COLO668 (cell line): ENCODE data around the gene HIPK4.
A peak's percentile ranks its signal among the peaks of the same experiment; 100 is the strongest.

ENCODE experiments used
- DNase-seq: peaks from one replicate; lab custom pipeline; 2025; ENCODE audit not compliant: unreplicated experiment; lab: John Stamatoyannopoulos, UW

Gene HIPK4

GRCh38 chr19:40367577-40368434 is 22.2 kb downstream of the HIPK4 start:
- DNase-seq = no peak

- DNase-seq = no peak
Measured at GRCh38 chr19:40366697-40367561, 23.1 kb downstream of the HIPK4 start.

DNA sequence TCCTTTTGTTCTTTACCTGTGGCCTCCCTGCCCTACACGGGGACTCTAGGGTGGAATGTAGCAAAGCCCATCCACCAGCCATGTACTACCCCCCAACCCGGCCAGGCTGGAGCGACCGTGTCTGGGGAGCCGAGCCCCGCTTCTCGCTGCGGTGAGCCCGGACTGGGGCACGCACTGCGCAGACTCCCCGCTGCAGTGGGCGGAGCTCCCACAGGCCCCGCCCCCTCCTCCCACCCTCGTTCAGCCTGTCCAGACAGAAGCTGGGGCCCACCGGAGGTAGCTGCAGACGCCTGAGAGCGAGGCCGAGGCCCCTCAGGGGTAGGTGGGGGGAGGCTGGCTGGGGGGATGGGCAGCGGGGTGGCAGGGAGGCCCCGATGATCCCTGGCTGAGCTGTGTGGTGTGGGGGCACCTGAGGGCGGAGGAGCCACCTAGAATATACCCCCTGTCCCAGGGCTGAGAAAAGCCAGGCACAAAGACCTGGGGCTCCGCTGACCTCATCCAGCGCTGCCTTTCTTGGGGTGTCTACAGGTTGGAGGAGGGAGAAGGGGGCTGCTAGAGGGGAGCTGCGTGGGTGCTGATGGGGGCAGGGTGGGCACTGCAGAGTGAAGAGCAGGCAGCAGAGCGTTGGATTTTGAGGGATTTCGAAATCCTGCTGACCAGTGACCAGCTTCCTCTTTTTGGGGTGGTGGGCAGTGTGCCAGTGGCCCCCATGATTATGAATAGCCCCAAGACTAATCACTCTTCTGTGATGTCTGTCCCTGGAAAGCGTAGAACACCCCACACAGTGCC is 24.2 kb downstream of the HIPK4 start:
- DNase-seq = no peak

DNA sequence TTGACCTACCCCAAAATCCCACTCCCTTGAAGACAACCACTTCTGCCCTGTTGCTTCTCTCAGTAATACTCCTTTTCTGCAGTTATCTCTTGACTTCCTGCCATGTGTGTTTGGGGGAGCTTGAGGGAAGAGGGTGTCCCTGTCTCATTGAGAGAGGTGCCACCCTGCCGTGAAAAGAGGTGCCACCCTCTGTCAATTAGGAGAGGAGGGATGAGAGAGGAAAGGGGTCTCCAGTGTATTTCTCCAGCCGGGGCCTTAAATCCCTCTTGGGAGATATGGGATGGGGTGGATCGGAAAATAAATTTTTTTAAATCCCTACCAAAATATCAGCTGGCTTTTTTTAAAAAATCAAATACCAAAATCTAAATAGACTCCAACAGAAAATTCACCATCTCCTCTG is 25.0 kb downstream of the HIPK4 start:
- DNase-seq = no peak

DNA sequence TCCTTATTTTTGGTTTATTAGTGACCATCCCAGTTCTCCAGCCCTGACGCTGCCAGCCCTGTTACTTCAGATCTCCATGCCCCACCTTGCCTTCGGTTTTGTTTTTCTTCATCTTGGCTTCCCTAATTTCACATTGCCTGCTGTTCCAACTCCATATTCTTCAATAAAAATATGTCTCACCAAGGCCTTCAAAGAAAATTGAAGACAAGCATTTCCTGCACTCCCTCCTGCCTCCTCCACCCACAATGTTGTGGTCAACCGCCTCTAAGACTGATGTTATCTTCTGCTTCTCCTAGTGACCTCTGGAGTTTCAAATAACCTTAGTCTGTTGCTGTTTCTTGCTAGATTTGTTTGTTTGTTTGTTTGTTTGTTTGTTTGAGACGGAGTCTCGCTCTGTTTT is 26.9 kb downstream of the HIPK4 start:
- no peak for DNase-seq

GRCh38 chr19:40362160-40362559 is 27.8 kb downstream of the HIPK4 start:
- no peak for DNase-seq

- no peak for DNase-seq
Measured at GRCh38 chr19:40360708-40361241, 29.2 kb downstream of the HIPK4 start.

DNA sequence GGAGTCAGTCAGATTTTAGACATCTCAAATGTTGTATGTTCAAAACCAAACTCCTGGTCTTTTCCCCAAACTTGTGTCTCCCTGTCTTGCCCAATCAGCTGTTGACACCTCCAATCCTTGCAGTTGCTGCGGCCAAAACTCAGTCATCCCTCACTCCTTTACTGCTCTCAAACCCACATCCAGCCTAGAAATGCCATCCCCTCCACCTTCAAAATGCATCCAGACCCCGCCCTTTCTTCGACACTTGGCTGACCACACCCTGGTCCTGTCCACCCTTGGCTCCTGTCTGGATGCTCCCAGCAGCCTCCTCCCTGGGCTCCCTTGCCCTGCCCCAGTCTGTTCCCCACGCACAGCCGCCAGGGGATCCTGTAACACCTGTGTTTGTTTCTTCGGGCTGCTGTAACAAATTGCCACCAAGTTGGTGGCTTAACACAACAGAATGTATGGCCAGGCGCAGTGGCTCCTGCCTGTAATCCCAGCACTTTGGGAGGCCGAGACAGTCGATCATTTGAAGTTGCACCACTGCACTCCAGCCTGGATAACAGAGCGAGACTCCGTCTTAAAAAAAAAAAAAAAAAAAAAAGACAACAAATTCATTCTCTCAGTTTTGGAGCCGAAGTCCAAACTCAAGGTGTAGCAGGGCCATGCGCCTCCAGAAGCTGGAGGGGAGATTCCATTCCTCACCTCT is 29.8 kb downstream of the HIPK4 start:
- no peak for DNase-seq

GRCh38 chr19:40358773-40359172 is 31.2 kb downstream of the HIPK4 start:
- no peak for DNase-seq

DNA sequence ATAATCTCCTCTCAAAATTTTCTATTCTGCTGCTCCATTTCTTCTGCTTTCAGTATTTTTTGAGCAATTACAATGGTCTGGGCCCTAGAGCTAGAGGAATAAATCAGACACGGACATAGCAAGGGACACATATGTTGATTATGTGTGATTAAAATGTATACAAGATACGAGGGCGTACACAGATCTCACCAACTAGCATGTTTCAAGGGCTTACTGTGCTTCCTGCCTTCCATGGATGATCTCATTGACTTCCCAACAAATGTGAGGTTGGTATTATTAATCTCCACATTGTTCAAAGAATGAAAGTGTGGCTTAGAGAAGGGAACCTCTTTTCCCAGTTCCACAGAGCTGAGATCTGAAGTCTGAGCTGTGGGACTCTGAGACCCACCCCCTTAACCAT is 32.3 kb downstream of the HIPK4 start:
- no peak for DNase-seq

- no peak for DNase-seq
Measured at GRCh38 chr19:40356681-40357595, 33.0 kb downstream of the HIPK4 start.

DNA sequence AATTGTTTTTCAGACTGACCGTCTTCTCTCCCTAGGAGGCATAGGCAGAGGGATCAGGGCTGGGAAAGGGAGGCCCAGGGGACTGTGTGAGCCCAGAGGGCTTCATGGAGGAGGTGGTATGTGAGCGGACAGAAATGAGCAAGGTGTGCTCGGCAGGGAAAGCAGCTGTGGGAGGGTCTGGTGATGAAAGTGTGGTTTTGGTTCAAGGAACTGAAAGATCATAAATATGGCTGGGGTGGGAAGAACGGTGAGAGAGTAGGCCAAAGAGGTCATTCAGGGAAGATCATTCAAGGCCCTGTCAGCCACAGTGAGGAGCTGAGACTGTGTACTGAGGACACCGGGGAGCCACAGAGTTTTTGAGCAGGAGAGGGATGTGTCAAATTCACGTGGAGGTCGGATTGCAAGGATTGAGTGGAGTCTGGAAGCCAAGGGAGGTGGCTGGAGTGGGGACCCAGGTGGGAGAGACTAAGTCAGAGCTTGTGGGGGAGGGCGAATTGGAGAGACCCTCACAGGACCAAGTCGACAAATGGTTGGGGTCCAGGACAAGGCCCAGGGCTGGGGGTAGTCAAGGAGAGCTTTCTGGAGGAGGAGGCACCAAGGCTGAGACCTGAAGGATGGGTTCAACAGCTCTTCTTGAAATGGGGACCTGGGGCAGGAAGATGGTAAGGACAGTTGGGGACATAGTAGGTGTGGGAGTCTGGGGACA is 33.9 kb downstream of the HIPK4 start:
- DNase-seq = no peak

GRCh38 chr19:40348961-40349507 is 40.9 kb downstream of the HIPK4 start:
- peak; percentile 4 for DNase-seq

- DNase-seq = peak; percentile 99
Measured at GRCh38 chr19:40348125-40348913, 41.7 kb downstream of the HIPK4 start, which contains the start of the genes C19orf47 and PLD3. Gene C19orf47, minus strand, starts transcription at chr19:40348397. Its CDS starts 6,540 bp downstream, at chr19:40341857. Gene PLD3, plus strand, starts transcription at chr19:40348695. Its CDS starts 17,789 bp downstream, at chr19:40366484.

- DNase-seq = no peak
Measured at GRCh38 chr19:40344422-40344821, 45.6 kb downstream of the HIPK4 start.

- no peak for DNase-seq
Measured at GRCh38 chr19:40342644-40343311, 47.2 kb downstream of the HIPK4 start.
